Common myeloid progenitor, CD34-positive (primary cell): ENCODE data around the gene PRKX.
A peak's percentile ranks its signal among the peaks of the same experiment; 100 is the strongest.
"Not testable (repeated sequence)": the region's sequence is repeated elsewhere in the genome, so short reads cannot be mapped to it uniquely, and the experiment has no call there.

ENCODE experiments used
- CTCF ChIA-PET: fragments of 350-600 bp; sonication (Branson Sonifier 250); formaldehyde crosslinking; loops from one replicate; lab custom pipeline; 2021; ENCODE audit warnings: antibody characterized with exemption; lab: Charles Lee
- POLR2A ChIA-PET: fragments of 350-600 bp; sonication (Branson Sonifier 250); formaldehyde crosslinking; loops from one replicate; lab custom pipeline; 2021; ENCODE audit warnings: antibody characterized with exemption; lab: Charles Lee
- DNase-seq, 3 donors: peaks; one replicate each; pipeline versions ENCODE4 v3.0.0 to v3.0.0-alpha.2; 2013
- H3K27ac ChIP-seq, 2 experiments: 1 replicate in 1 of 2; 2 replicates in 1 of 2; pipeline ENCODE4 v1.7.0; 2013; ENCODE audit warnings: inconsistent platforms in 2 of 2, low read length in 2 of 2, mild to moderate bottlenecking in 2 of 2, low read depth in 1 of 2, moderate library complexity in 1 of 2; ENCODE audit not compliant: severe bottlenecking in 2 of 2, insufficient read depth in 1 of 2, poor library complexity in 1 of 2
- H3K27me3 ChIP-seq, 5 experiments: replicated peaks in 2 of 5; 1 replicate in 3 of 5; 2 replicates in 2 of 5; pipeline versions ENCODE4 v1.6.1 to v1.7.0; 2013; ENCODE audit warnings: low read length in 4 of 5, mild to moderate bottlenecking in 2 of 5, moderate library complexity in 2 of 5, inconsistent platforms in 1 of 5; ENCODE audit not compliant: insufficient read depth in 5 of 5, control insufficient read depth in 4 of 5
- H3K36me3 ChIP-seq, 4 experiments: 1 replicate in 2 of 4; 2 replicates in 2 of 4; pipeline versions ENCODE4 v1.6.1 to v1.7.0; 2013; ENCODE audit warnings: low read length in 3 of 4, control low read depth in 1 of 4, mild to moderate bottlenecking in 1 of 4; ENCODE audit not compliant: control insufficient read depth in 4 of 4, insufficient read depth in 4 of 4
- H3K4me1 ChIP-seq, 4 experiments: 1 replicate in 3 of 4; 2 replicates in 1 of 4; pipeline versions ENCODE4 v1.6.1 to v1.7.1; 2013; ENCODE audit warnings: low read length in 3 of 4, mild to moderate bottlenecking in 3 of 4, control low read depth in 1 of 4, inconsistent platforms in 1 of 4, moderate library complexity in 1 of 4; ENCODE audit not compliant: control insufficient read depth in 4 of 4, insufficient read depth in 4 of 4; ENCODE audit errors: control extremely low read depth in 1 of 4
- H3K4me3 ChIP-seq, 7 experiments: 1 replicate in 4 of 7; 2 replicates in 3 of 7; pipeline versions ENCODE4 v1.5.1 to v1.7.0; 2013; ENCODE audit warnings: mild to moderate bottlenecking in 7 of 7, low read length in 6 of 7, moderate library complexity in 6 of 7, inconsistent platforms in 2 of 7, low read depth in 2 of 7, control low read depth in 1 of 7; ENCODE audit not compliant: insufficient read depth in 4 of 7, control insufficient read depth in 1 of 7; ENCODE audit errors: extremely low read depth in 1 of 7
- H3K9me3 ChIP-seq, 5 experiments: 1 replicate in 4 of 5; 2 replicates in 1 of 5; pipeline versions ENCODE4 v1.6.1 to v1.7.1; 2013; ENCODE audit warnings: low read length in 4 of 5, mild to moderate bottlenecking in 2 of 5, inconsistent platforms in 1 of 5, low read depth in 1 of 5, moderate library complexity in 1 of 5; ENCODE audit not compliant: control insufficient read depth in 4 of 5, insufficient read depth in 2 of 5; ENCODE audit errors: control extremely low read depth in 1 of 5
- WGBS: methylation state at CpG from one replicate; pipeline ENCODE4 v1.1.5; 2013; ENCODE audit not compliant: insufficient coverage; 5-methylcytosine and 5-hydroxymethylcytosine counted together

The PRKX gene

DNA sequence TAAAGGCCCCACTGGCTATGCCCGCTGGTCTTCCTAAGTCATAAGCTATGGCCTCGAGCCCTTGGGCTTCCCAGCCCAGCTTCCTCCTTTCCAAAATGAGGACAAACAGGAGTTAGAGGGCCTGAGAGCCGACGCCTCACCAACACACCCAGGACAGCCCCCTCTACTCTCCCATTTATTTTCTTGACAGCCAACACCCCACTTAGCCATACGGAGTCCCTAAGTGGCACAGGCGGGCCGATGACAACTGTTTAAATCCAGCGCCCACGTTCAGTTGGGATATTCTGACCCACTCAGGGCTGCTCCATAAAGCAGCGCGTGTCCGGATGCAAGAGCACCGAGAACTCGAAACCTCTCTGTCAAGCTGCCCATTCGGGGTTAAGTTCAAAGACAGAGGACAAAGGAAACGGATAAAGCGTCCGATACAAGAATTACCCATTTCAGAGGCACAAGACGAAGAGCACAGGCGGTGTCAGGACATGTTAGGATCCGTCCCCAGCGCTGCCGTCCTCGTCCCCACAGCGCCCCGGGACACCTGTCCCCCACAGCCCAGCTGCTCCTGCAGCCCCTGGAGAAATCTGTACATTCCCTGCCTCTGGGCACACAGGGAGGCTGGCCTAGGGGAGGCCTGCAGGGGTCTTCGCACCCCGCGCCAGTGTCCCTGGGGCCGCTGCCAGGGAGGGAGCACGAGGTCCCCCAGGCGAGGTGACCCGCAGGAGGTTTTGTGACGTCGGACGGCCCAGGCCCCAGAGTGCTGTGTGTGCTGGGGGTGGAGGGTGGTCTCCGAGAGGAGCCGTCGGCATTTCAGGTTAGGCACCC is 1.2 kb downstream of the PRKX start:
- 11% methylated on average over 33 of the region's 39 CpGs for WGBS
- Histone ChIP-seq H3K27me3 (peaks cover 0 to 4% (median 0%) of the 10 kb centered on the region in 5 experiments), H3K9me3 (no peaks in the 10 kb centered on the region), H3K4me3 (peak overlapping the region; percentile 40 to 92 (median 78)), H3K4me1 (peaks cover 0 to 27% (median 21%) of the 10 kb centered on the region in 4 experiments), H3K27ac (no peak overlapping the region), H3K36me3 (no peaks in the 10 kb centered on the region)
- ChIA-PET POLR2A (no interaction called here), CTCF (no interaction called here)
- peak in 2 of 3 donors; percentile 26 to 45 for DNase-seq

DNA sequence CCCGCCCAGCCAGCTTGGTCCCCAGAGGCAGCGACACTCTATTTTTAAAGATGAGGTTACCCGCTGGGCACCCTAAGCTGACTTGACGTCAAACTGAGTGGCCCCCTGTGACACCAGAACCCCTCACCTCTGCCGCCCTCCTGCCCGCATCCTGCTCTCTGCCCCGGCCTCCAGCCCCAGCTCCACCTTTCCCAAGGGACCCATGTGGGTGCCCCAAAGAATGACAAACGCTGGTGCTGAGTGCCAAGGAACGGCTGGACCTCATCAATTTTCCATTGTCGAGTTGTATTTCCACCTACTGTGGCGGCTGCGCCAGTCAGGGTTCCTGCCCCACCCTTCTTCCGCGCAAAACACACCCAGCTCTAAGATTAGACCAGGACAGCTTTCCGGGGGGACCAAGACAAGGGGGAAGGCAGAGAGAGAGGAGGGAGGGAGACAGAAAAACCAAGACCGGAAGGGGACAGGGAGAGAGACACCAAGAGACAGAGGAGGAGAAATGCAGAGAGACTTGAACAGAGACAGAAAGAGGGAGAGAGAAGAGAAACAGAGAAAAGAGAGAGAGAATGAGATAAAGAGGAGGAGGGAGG is 2.0 kb downstream of the PRKX start:
- no peaks in the 10 kb centered on the region for H3K9me3 ChIP-seq
- no peaks in the 10 kb centered on the region for H3K36me3 ChIP-seq
- peaks cover 0 to 4% (median 0%) of the 10 kb centered on the region in 5 experiments for H3K27me3 ChIP-seq
- H3K4me1 ChIP-seq = peaks cover 0 to 31% (median 21%) of the 10 kb centered on the region in 4 experiments
- WGBS = 61% methylated on average over 9 of the region's 16 CpGs
- H3K27ac ChIP-seq = no peak overlapping the region
- ChIA-PET POLR2A (no interaction called here), CTCF (interaction anchor here (0.8 kb wide), 1 partner anchor 16 kb away, joined by 3 read pairs; no protein-coding TSS in a partner anchor)
- DNase-seq = no peak
- peak overlapping the region in 6 of 7 experiments; percentile 40 to 92 (median 80) for H3K4me3 ChIP-seq

GRCh38 chrX:3707673-3708274 is 5.7 kb downstream of the PRKX start:
- POLR2A ChIA-PET, H3K36me3 ChIP-seq, H3K4me3 ChIP-seq, DNase-seq, H3K9me3 ChIP-seq, H3K27ac ChIP-seq, H3K27me3 ChIP-seq: not testable (repeated sequence)
- H3K4me1 ChIP-seq = peaks cover 0 to 36% (median 24%) of the 10 kb centered on the region in 4 experiments
- 92% methylated on average over 2 of the region's 8 CpGs for WGBS
- CTCF ChIA-PET = interaction anchor here (1.0 kb wide), 1 partner anchor 10 kb away, joined by 3 read pairs; no protein-coding TSS in a partner anchor

- H3K36me3 ChIP-seq = peaks cover 0 to 9% (median 0%) of the 10 kb centered on the region in 4 experiments
- WGBS = 99% methylated on average over 11 of the region's 11 CpGs
- CTCF ChIA-PET = interaction anchor here (0.7 to 1.1 kb wide), 3 partner anchors 9 to 107 kb away, joined by 3 read pairs; no protein-coding TSS in a partner anchor
- DNase-seq = no peak
- no peaks in the 10 kb centered on the region for H3K9me3 ChIP-seq
- H3K4me3 ChIP-seq = no peak overlapping the region
- H3K4me1 ChIP-seq = peaks cover 0 to 24% (median 14%) of the 10 kb centered on the region in 4 experiments
- H3K27ac ChIP-seq = no peak overlapping the region
- POLR2A ChIA-PET = interaction anchor here (0.5 kb wide), 1 partner anchor 99 kb away, joined by 3 read pairs; no protein-coding TSS in a partner anchor
- H3K27me3 ChIP-seq = no peaks in the 10 kb centered on the region
These were observed 7.0 kb downstream of the PRKX start for GRCh38 chrX:3706481-3706880.

DNA sequence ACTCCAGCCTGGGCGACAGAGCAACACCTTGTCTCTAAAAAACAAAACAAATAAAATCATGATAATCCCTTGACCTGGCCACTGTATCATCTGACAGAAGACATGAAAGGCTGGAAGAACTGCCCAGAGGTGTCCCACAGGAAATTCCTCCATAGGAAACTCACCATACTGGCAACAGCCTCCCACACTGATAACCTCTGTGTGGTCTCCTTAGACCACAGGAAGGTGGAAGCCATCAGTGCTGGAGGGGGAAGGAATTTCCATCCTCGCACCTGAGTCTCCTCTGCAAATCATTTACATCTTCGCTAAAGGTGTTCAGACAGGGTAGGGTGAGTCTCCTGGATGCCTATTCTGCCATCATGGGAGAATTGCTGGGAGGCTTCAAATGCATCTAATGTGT is 10.2 kb downstream of the PRKX start:
- DNase-seq, H3K4me3 ChIP-seq, H3K27me3 ChIP-seq, H3K27ac ChIP-seq, H3K36me3 ChIP-seq, POLR2A ChIA-PET, CTCF ChIA-PET, H3K9me3 ChIP-seq: not testable (repeated sequence)
- whole genome bisulfite sequencing = no CpG with 5 or more reads among the region's 3 CpGs
- peaks cover 0 to 34% (median 20%) of the 10 kb centered on the region in 4 experiments for H3K4me1 ChIP-seq

- H3K4me3 ChIP-seq, H3K36me3 ChIP-seq, H3K27me3 ChIP-seq, H3K9me3 ChIP-seq, DNase-seq, H3K27ac ChIP-seq, POLR2A ChIA-PET: not testable (repeated sequence)
- CTCF ChIA-PET = interaction anchor here (0.9 kb wide), 1 partner anchor 16 kb away, joined by 3 read pairs; no protein-coding TSS in a partner anchor
- 100% methylated on average over 1 of the region's 3 CpGs for WGBS
- peaks cover 0 to 29% (median 22%) of the 10 kb centered on the region in 4 experiments for H3K4me1 ChIP-seq
These were observed 11.4 kb downstream of the PRKX start for GRCh38 chrX:3702095-3702494.
